IPS-20b (cell line): Measurements from ENCODE around the gene ZG16.
A peak's percentile ranks its signal among the peaks of the same experiment; 100 is the strongest.

Experiments used
- H3K27ac ChIP-seq: one replicate; pipeline ENCODE4 v1.5.1; 2013; ENCODE audit warnings: low read length
- H3K27me3 ChIP-seq: 2 replicates; pipeline ENCODE4 v1.6.1; 2013; ENCODE audit warnings: mild to moderate bottlenecking, low read length, inconsistent platforms; ENCODE audit not compliant: insufficient read depth
- H3K36me3 ChIP-seq: 2 replicates; pipeline ENCODE4 v1.6.1; 2013; ENCODE audit warnings: low read depth, mild to moderate bottlenecking, inconsistent platforms, low read length, moderate library complexity; ENCODE audit not compliant: insufficient read depth
- H3K4me1 ChIP-seq: 2 replicates; pipeline ENCODE4 v1.6.1; 2013; ENCODE audit warnings: mild to moderate bottlenecking, control low read depth, inconsistent platforms, low read length, moderate library complexity; ENCODE audit not compliant: insufficient read depth
- H3K4me3 ChIP-seq: 2 replicates; pipeline ENCODE4 v1.5.1; 2013; ENCODE audit warnings: mild to moderate bottlenecking, low read length, inconsistent platforms
- H3K9ac ChIP-seq: 2 replicates; pipeline ENCODE4 v1.6.1; 2013; ENCODE audit warnings: low read depth, mild to moderate bottlenecking, inconsistent platforms, low read length, moderate library complexity
- H3K9me3 ChIP-seq: 2 replicates; pipeline ENCODE4 v1.6.1; 2013; ENCODE audit warnings: mild to moderate bottlenecking, low read depth, low read length, inconsistent platforms; ENCODE audit not compliant: insufficient read depth

The ZG16 gene

DNA sequence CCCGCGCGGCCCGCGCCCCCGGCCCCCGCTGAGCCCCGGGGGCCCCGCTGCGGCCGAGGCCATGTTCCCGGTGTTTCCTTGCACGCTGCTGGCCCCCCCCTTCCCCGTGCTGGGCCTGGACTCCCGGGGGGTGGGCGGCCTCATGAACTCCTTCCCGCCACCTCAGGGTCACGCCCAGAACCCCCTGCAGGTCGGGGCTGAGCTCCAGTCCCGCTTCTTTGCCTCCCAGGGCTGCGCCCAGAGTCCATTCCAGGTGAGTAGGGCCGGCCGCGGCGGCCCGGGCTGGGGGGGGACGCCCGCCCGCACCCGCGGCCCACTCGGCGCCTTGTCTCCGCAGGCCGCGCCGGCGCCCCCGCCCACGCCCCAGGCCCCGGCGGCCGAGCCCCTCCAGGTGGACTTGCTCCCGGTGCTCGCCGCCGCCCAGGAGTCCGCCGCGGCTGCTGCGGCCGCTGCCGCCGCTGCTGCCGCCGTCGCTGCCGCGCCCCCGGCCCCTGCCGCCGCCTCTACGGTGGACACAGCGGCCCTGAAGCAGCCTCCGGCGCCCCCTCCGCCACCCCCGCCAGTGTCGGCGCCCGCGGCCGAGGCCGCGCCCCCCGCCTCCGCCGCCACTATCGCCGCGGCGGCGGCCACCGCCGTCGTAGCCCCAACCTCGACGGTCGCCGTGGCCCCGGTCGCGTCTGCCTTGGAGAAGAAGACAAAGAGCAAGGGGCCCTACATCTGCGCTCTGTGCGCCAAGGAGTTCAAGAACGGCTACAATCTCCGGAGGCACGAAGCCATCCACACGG, 28.8 kb downstream of the ZG16 start:
- H3K9me3 ChIP-seq = no peaks in the 10 kb centered on the region
- peak overlapping the region; percentile 96 for H3K4me3 ChIP-seq
- peaks cover 24% of the 10 kb centered on the region for H3K4me1 ChIP-seq
- peaks cover 58% of the 10 kb centered on the region for H3K36me3 ChIP-seq
- H3K9ac ChIP-seq = peak overlapping the region; percentile 94
- H3K27me3 ChIP-seq = no peaks in the 10 kb centered on the region
- H3K27ac ChIP-seq = peak overlapping the region; percentile 89

DNA sequence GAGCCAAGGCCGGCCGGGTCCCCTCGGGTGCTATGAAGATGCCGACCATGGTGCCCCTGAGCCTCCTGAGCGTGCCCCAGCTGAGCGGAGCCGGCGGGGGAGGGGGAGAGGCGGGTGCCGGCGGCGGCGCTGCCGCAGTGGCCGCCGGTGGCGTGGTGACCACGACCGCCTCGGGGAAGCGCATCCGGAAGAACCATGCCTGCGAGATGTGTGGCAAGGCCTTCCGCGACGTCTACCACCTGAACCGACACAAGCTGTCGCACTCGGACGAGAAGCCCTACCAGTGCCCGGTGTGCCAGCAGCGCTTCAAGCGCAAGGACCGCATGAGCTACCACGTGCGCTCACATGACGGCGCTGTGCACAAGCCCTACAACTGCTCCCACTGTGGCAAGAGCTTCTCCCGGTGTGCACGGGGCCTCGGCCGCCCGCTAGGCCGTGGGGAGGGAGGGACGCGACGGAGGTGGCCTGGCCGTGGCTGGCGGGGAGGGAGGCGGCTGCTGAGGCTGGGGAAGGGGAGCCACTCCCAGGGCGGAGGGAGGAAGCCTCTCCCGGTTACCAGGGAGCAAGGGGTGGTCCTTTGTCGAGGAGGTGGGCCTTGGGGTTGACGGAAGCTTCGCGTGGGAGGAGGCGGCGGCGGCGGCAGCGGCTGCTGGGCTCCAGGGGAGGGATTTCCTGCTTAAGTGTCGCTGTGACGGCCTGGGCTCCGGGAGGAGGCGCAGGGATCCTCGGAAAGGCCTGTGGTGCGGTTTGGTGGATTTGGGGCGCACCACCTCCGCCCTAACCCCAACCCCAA, 29.6 kb downstream of the ZG16 start:
- no peaks in the 10 kb centered on the region for H3K9me3 ChIP-seq
- H3K27me3 ChIP-seq = no peaks in the 10 kb centered on the region
- H3K36me3 ChIP-seq = peaks cover 50% of the 10 kb centered on the region
- peak overlapping the region; percentile 96 for H3K4me3 ChIP-seq
- peak overlapping the region; percentile 94 for H3K9ac ChIP-seq
- H3K27ac ChIP-seq = peak overlapping the region; percentile 89
- H3K4me1 ChIP-seq = peaks cover 24% of the 10 kb centered on the region

GRCh38 chr16:29808219-29808900, 30.3 kb downstream of the ZG16 start:
- Histone ChIP-seq H3K27me3 (no peaks in the 10 kb centered on the region), H3K36me3 (peaks cover 43% of the 10 kb centered on the region), H3K9ac (peak overlapping the region; percentile 94), H3K9me3 (no peaks in the 10 kb centered on the region), H3K27ac (no peak overlapping the region), H3K4me1 (peaks cover 24% of the 10 kb centered on the region), H3K4me3 (peak overlapping the region; percentile 96)

GRCh38 chr16:29809031-29809747, 31.1 kb downstream of the ZG16 start:
- Histone ChIP-seq H3K27ac (no peak overlapping the region), H3K9ac (peak overlapping the region; percentile 94; the same call in 1 of the 2 replicates), H3K36me3 (peaks cover 35% of the 10 kb centered on the region), H3K4me1 (peaks cover 21% of the 10 kb centered on the region), H3K9me3 (no peaks in the 10 kb centered on the region), H3K27me3 (no peaks in the 10 kb centered on the region), H3K4me3 (peak overlapping the region; percentile 96; the same call in 1 of the 2 replicates)

DNA sequence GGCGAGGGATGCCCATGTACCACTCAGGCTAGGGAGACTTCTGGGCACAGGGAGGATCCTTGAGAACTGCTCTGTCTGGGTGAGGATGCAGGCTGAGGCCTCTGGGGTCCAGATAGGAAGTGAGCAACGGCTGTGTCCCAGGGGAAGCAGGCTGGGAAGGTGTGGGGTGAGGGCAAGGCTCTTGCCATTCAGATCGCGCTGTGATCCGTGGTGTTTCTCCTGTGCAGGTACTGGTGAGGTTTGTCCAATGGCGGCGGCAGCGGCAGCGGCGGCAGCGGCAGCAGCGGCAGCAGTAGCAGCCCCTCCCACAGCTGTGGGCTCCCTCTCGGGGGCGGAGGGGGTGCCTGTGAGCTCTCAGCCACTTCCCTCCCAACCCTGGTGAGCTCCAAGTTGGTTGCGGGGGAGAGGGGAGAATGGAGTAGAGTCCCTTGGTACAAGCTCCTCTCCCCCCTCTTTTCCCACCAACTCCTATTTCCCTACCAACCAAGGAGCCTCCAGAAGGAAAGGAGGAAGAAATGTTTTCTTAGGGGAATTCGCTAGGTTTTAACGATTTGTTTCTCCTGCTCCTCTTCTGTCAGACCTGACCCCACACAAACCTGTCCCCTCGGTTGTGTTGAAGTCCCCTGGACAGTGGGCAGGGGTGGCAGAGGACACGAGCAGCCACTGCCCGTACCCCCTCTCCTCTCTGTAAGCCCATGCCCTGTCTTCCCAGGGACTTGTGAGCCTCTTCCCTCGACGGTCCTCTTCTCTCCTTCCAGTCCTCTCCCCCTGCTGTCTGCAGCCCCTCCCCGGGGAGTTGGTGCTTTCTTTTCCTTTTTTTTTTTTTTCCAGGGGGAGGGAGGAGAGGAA, 32.0 kb downstream of the ZG16 start:
- peaks cover 17% of the 10 kb centered on the region for H3K4me1 ChIP-seq

GRCh38 chr16:29810699-29811169, 32.7 kb downstream of the ZG16 start:
- Histone ChIP-seq H3K36me3 (peaks cover 31% of the 10 kb centered on the region), H3K4me3 (peak overlapping the region; percentile 98), H3K4me1 (peaks cover 17% of the 10 kb centered on the region), H3K9ac (peak overlapping the region; percentile 68; the same call in 1 of the 2 replicates), H3K27me3 (no peaks in the 10 kb centered on the region), H3K9me3 (no peaks in the 10 kb centered on the region), H3K27ac (peak overlapping the region; percentile 12)

More for the DNA sequence above, 32.0 kb downstream of the ZG16 start:
- Histone ChIP-seq H3K9me3 (no peaks in the 10 kb centered on the region), H3K4me3 (peak overlapping the region; percentile 98), H3K36me3 (peaks cover 31% of the 10 kb centered on the region), H3K9ac (peak overlapping the region; percentile 68; the same call in 1 of the 2 replicates), H3K27ac (peak overlapping the region; percentile 12), H3K27me3 (no peaks in the 10 kb centered on the region)

DNA sequence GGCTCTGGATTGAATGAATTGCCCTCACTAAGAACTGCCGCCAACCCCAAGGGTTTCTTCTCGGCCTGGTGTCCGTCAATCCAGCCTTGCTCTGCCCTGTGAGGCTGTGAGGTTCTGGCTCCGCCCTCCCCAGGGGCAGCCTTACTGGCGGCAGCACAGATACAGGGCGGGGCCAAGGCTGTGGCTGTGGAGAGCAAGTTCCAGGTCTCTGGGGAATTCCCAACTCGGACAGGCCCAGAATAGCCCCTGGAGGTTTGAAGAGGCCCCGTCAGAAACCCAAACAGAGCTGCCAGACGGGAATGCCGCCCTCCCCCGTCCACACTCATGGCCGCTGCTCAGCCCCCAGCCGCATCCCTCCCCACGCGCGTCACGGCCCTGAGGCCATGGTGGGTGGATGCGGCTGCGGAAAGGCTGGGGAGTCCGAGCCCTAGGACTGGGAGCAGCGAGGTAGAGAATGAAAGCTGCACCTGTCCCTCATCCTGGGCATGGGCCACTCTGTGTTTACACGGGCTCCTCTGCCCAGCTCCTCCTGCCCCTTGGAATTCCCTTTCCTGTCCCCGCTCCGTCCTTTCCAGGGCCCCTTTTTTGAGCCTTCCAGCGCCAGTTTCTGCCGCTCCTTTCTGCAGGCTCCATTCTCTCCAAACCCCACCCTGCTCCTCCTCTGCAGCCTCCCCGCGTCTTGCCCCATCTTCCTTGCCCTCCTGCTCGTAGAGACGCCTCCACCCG, 33.3 kb downstream of the ZG16 start:
- H3K36me3 ChIP-seq = peaks cover 31% of the 10 kb centered on the region
- H3K27me3 ChIP-seq = no peaks in the 10 kb centered on the region
- peak overlapping the region; percentile 23 for H3K27ac ChIP-seq
- peak overlapping the region; percentile 98 for H3K4me3 ChIP-seq
- H3K4me1 ChIP-seq = peaks cover 17% of the 10 kb centered on the region
- H3K9me3 ChIP-seq = no peaks in the 10 kb centered on the region
- peak overlapping the region; percentile 82; the same call in 1 of the 2 replicates for H3K9ac ChIP-seq

DNA sequence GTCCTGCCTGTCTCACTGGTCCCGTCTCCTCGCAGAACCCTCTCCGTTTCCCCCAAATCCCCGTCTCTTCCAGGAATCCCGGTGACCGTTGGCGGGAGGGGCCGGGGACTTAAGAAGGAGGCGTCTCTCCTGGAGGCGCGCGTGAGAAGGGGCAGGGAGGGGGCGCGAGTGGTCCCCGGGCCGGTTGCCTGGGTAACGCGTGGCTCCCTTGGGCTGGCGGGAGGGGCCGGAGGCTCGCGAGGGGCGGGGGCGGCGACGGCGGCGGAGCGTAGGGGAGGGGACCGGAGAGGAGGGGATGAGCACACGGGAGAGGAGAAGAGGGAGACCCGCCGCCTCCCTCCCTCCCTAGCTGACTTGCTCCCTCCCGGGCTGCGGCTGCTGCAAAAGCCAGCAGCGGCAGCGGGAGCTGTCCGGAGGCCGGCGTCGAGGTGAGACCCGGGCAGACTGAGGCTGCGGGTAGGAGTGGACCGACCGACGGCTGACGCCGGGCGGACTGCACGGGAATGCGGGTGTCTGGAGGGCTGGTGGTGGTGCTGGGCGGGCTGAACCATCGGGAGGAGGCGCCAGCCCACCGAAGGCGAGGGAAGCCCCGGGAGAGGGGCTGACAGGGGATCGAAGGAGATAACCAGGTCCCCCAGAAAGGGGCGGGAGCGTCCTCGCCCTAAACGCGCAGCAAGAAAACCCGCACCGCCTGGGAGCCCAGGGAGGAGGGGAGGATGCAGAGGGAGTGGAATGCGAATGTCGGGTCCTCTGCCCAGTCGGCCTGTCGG, 34.0 kb downstream of the ZG16 start, which contains the start of gene PRRT2:
Gene PRRT2 (plus strand): TSS at position 298 of the 770 bp plus-strand sequence. CDS start 862 bp downstream, outside the sequence.
- Histone ChIP-seq H3K27ac (peak within 1 kb of the TSS; percentile 23), H3K9me3 (no peaks in the 10 kb centered on the region), H3K36me3 (peaks cover 31% of the 10 kb centered on the region), H3K4me3 (peak within 1 kb of the TSS; percentile 98), H3K9ac (peak within 1 kb of the TSS; percentile 82; the same call in 1 of the 2 replicates), H3K4me1 (peaks cover 17% of the 10 kb centered on the region), H3K27me3 (no peaks in the 10 kb centered on the region)

- Histone ChIP-seq H3K27me3 (no peaks in the 10 kb centered on the region), H3K4me3 (peak overlapping the region; percentile 98), H3K27ac (no peak overlapping the region), H3K4me1 (peaks cover 17% of the 10 kb centered on the region), H3K9ac (peak overlapping the region; percentile 95; the same call in 1 of the 2 replicates), H3K36me3 (peaks cover 27% of the 10 kb centered on the region), H3K9me3 (no peaks in the 10 kb centered on the region)
Measured at GRCh38 chr16:29812754-29813643, 34.9 kb downstream of the ZG16 start.
